Thyroid gland (tissue), 4 donors: ENCODE measurements around the gene SLC9A8.

Source experiments
- POLR2A ChIP-seq, 2 donors: fragments of 450-650 bp; IDR thresholded peaks; one replicate each; pipeline ENCODE4 v1.6.1; 2017; ENCODE audit warnings: antibody characterized with exemption in 2 of 2, mild to moderate bottlenecking in 2 of 2, moderate library complexity in 1 of 2
- TF ChIP-seq, protein P1 (sequence below), 6 experiments: fragments of 200-600 bp in 3 of 6; fragments of 450-650 bp in 3 of 6; sonication (generic) in 3 of 6; IDR thresholded peaks; one replicate each; pipeline ENCODE4 v1.5.1; 2016 to 2019; ENCODE audit warnings: antibody characterized with exemption in 6 of 6, mild to moderate bottlenecking in 2 of 6, inconsistent platforms in 1 of 6, moderate library complexity in 1 of 6

DNA sequence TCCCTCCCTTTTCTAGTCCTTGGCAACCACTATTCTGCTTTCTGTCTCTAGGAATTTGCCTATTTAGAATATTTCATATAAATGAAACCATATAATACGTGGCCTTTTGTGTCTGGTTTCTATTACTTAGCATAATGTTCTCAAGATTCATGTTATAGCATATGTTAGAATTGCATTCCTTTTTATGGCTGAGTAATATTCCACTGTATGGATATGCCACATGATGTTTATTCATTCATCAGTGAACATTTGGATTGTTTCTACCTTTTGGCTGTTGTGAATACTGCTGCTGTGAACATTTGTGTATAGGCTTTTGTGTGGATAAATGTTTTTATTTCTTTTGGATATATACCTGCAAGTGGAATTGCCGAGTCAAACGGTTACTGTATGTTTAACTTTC is 7.1 kb downstream of the SLC9A8 start:
- TF ChIP-seq, protein P1, sequence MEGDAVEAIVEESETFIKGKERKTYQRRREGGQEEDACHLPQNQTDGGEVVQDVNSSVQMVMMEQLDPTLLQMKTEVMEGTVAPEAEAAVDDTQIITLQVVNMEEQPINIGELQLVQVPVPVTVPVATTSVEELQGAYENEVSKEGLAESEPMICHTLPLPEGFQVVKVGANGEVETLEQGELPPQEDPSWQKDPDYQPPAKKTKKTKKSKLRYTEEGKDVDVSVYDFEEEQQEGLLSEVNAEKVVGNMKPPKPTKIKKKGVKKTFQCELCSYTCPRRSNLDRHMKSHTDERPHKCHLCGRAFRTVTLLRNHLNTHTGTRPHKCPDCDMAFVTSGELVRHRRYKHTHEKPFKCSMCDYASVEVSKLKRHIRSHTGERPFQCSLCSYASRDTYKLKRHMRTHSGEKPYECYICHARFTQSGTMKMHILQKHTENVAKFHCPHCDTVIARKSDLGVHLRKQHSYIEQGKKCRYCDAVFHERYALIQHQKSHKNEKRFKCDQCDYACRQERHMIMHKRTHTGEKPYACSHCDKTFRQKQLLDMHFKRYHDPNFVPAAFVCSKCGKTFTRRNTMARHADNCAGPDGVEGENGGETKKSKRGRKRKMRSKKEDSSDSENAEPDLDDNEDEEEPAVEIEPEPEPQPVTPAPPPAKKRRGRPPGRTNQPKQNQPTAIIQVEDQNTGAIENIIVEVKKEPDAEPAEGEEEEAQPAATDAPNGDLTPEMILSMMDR (IDR thresholded peaks at IDR 0.05): no peak
- TF ChIP-seq POLR2A (IDR thresholded peaks at IDR 0.05): no peak
